Measurements from ENCODE around the gene CAMK2N1. TPM values are rescaled to one million over a fixed set of nuclear protein-coding genes. Genes with fewer than 3 reads are reported as not detected.

The CAMK2N1 gene
- total and polyA plus RNA-seq, 2 of the 8 experiments (the other 6 are each of a cell fraction or from before 2014, with no cell fraction given) = 2.3 to 5.6 TPM

DNA sequence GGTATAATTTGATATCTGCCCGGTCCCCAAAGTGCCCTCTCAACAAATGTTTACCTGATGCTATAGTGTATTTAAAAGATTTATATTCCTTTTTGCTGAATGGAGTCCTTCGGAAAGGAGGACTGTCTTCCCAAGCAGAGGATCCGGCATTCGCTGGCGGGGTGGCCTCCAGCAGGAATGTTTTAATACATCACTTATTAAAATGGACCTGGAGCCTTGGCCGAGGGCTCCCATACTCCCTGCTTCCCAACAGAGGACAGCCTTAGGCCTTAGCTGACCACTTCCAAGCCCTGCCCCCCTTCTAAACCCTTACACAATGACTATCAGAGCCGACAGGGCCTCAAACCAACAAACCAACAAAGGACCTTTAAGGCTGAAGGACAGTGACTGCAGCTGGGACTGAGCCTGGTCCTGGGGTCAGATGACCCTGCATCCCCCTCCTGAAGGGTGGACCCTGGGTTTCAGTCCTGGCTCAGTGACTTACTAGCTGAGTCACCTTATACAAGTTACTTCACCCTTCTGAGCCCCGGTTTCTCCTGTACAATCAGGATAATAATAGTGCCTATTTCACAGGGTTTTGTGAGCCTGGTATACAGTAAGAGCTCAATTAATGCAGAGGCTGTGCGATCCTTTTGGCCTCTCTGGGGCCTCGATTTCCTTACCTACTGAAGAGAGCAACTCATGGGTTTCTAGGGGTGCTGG, 5.6 kb downstream of the CAMK2N1 start (continued):
- TF ChIP-seq TAF7 (optimal IDR thresholded peaks at IDR 0.05; ENCODE audit: borderline replicate concordance, low read depth, low read length) = no peak
- TF ChIP-seq RAD21 (IDR thresholded peaks at IDR 0.05 in 1 of 2, conservative IDR thresholded peaks at IDR 0.05 in 1 of 2; ENCODE audit: low read depth in 2 of 2, low read length in 2 of 2) = no peak
- TF ChIP-seq BACH1 (IDR thresholded peaks at IDR 0.05; ENCODE audit: low read length) = no peak
- no peak for TF ChIP-seq SIX5 (IDR thresholded peaks at IDR 0.05; ENCODE audit: low read depth, low read length)
- no peak for TF ChIP-seq SAP30 (IDR thresholded peaks at IDR 0.05; ENCODE audit: insufficient read depth, insufficient replicate concordance, low read length)
- TF ChIP-seq SP1 (IDR thresholded peaks at IDR 0.05; ENCODE audit: low read depth, low read length) = no peak
- no peak for TF ChIP-seq EGR1 (IDR thresholded peaks at IDR 0.05; ENCODE audit: borderline replicate concordance, low read depth, low read length)

All from H1 (cell line).